ENCODE measurements around the gene GNB1. TPM values are rescaled to one million over a fixed set of nuclear protein-coding genes. Genes with fewer than 3 reads are reported as not detected.
"Not testable (repeated sequence)": the region's sequence is repeated elsewhere in the genome, so short reads cannot be mapped to it uniquely, and the experiment has no call there.

The GNB1 gene
- total RNA-seq, 5 donors from 2014 or later (not counting 1 experiment from before 2014, with no cell fraction given): 208 to 295 (median 261) TPM

- Mint-ChIP-seq H3K27ac (no peak overlapping the region), H3K36me3 (no peaks in the 10 kb centered on the region), H3K27me3 (peaks cover 0 to 4% of the 10 kb centered on the region in 2 donors), H3K4me3 (no peak overlapping the region), H3K9me3 (peaks cover 0 to 6% (median 0%) of the 10 kb centered on the region in 3 donors), H3K4me1 (no peaks in the 10 kb centered on the region)
- ChIA-PET POLR2A (no interaction called here), CTCF (no interaction called here)
- 64% methylated on average over 13 of the region's 15 CpGs for WGBS (ENCODE audit: insufficient coverage)
- no peak overlapping the region for H3K4me3 ChIP-seq (ENCODE audit: control insufficient read depth in 1 of 2, extremely low read depth in 1 of 2, low read length in 1 of 2)
- DNase-seq (no peak), ATAC-seq (replicated peaks in 1 of 4) (no peak)
- no peaks in the 10 kb centered on the region for H3K9me3 ChIP-seq
- no peaks in the 10 kb centered on the region for H3K4me1 ChIP-seq (ENCODE audit: control insufficient read depth in 1 of 2, extremely low read depth in 1 of 2, insufficient read depth in 2 of 2, low read length in 2 of 2)
- H3K27ac ChIP-seq (ENCODE audit: low read length): no peak overlapping the region
- peaks cover 0 to 21% of the 10 kb centered on the region in 2 experiments for H3K27me3 ChIP-seq (replicated peaks in 1 of 2; ENCODE audit: control insufficient read depth in 2 of 2, extremely low read depth in 1 of 2, insufficient read depth in 2 of 2, low read length in 1 of 2)
- H3K36me3 ChIP-seq (ENCODE audit: control insufficient read depth in 2 of 2, extremely low read depth in 1 of 2, insufficient read depth in 1 of 2, low read length in 1 of 2): no peaks in the 10 kb centered on the region
These were observed 46.2 kb upstream of the GNB1 start for GRCh38 chr1:1937061-1937460.

- H3K36me3 ChIP-seq (ENCODE audit: control insufficient read depth in 2 of 2, extremely low read depth in 1 of 2, insufficient read depth in 1 of 2, low read length in 1 of 2); H3K27ac ChIP-seq (ENCODE audit: low read length); H3K9me3 Mint-ChIP-seq; H3K4me3 ChIP-seq (ENCODE audit: control insufficient read depth in 1 of 2, extremely low read depth in 1 of 2, low read length in 1 of 2); H3K27ac Mint-ChIP-seq; ATAC-seq (replicated peaks in 1 of 4); DNase-seq; H3K9me3 ChIP-seq; H3K4me3 Mint-ChIP-seq; H3K36me3 Mint-ChIP-seq; H3K27me3 Mint-ChIP-seq; CTCF ChIA-PET; POLR2A ChIA-PET; H3K4me1 ChIP-seq (ENCODE audit: control insufficient read depth in 1 of 2, extremely low read depth in 1 of 2, insufficient read depth in 2 of 2, low read length in 2 of 2); H3K4me1 Mint-ChIP-seq: not testable (repeated sequence)
- peaks cover 0 to 13% of the 10 kb centered on the region in 2 experiments for H3K27me3 ChIP-seq (replicated peaks in 1 of 2; ENCODE audit: control insufficient read depth in 2 of 2, extremely low read depth in 1 of 2, insufficient read depth in 2 of 2, low read length in 1 of 2)
- WGBS (ENCODE audit: insufficient coverage): 96% methylated on average over 15 of the region's 21 CpGs
These were observed 44.0 kb upstream of the GNB1 start for GRCh38 chr1:1934848-1935247.

- H3K4me1 ChIP-seq (ENCODE audit: control insufficient read depth in 1 of 2, extremely low read depth in 1 of 2, insufficient read depth in 2 of 2, low read length in 2 of 2): no peaks in the 10 kb centered on the region
- H3K4me3 ChIP-seq (ENCODE audit: control insufficient read depth in 1 of 2, extremely low read depth in 1 of 2, low read length in 1 of 2): no peak overlapping the region
- Mint-ChIP-seq H3K9me3 (peaks cover 0 to 6% (median 0%) of the 10 kb centered on the region in 3 donors), H3K27me3 (no peaks in the 10 kb centered on the region), H3K27ac (no peak overlapping the region), H3K4me3 (no peak overlapping the region), H3K36me3 (no peaks in the 10 kb centered on the region), H3K4me1 (no peaks in the 10 kb centered on the region)
- no peak for ATAC-seq (replicated peaks in 1 of 4)
- no peak for DNase-seq
- POLR2A ChIA-PET: no interaction called here
- H3K36me3 ChIP-seq (ENCODE audit: control insufficient read depth in 2 of 2, extremely low read depth in 1 of 2, insufficient read depth in 1 of 2, low read length in 1 of 2): no peaks in the 10 kb centered on the region
- H3K27ac ChIP-seq (ENCODE audit: low read length): no peak overlapping the region
- peaks cover 0 to 3% of the 10 kb centered on the region in 2 experiments for H3K27me3 ChIP-seq (replicated peaks in 1 of 2; ENCODE audit: control insufficient read depth in 2 of 2, extremely low read depth in 1 of 2, insufficient read depth in 2 of 2, low read length in 1 of 2)
- no peaks in the 10 kb centered on the region for H3K9me3 ChIP-seq
- WGBS (ENCODE audit: insufficient coverage): 89% methylated on average over 26 of the region's 38 CpGs
- CTCF ChIA-PET: no interaction called here
These were observed 39.0 kb upstream of the GNB1 start for GRCh38 chr1:1929639-1930545.

DNA sequence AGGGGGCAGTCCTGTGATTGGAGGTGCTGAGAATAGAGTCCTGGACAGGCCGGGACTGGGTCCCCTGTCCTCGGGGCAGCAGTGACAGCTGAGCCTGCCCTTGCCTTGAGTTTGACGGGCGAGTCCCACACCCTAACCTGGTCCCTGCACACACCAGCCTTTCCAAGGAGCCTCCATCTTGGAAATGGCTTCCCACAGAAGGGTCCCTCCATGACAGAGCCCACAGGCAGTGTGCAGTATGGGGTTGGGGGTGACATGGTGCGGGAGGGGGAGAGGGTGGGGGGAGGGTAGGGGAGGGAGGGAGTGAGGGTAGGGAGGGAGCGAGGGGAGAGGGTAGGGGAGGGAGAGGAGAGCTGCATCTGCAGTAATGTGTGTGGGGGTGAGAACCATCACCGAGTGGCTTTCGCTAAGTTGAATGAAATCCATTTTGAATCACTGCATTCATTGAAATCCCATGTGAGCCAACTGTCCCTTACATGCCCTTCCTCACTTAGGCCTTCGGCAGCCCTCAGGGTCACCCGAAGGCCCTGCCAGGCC, 38.3 kb upstream of the GNB1 start:
- H3K4me1 ChIP-seq (ENCODE audit: control insufficient read depth in 1 of 2, extremely low read depth in 1 of 2, insufficient read depth in 2 of 2, low read length in 2 of 2): no peaks in the 10 kb centered on the region
- no peak overlapping the region for H3K4me3 Mint-ChIP-seq
- no peaks in the 10 kb centered on the region for H3K36me3 Mint-ChIP-seq
- no peaks in the 10 kb centered on the region for H3K9me3 ChIP-seq
- no peak for ATAC-seq (replicated peaks in 1 of 4)
- POLR2A ChIA-PET: no interaction called here
- H3K27ac ChIP-seq (ENCODE audit: low read length): no peak overlapping the region
- WGBS (ENCODE audit: insufficient coverage): no CpG with 5 or more reads among the region's 10 CpGs
- peaks cover 0 to 3% (median 0%) of the 10 kb centered on the region in 3 donors for H3K9me3 Mint-ChIP-seq
- H3K27me3 Mint-ChIP-seq: no peaks in the 10 kb centered on the region
- no peak for DNase-seq
- CTCF ChIA-PET: no interaction called here
- no peaks in the 10 kb centered on the region for H3K36me3 ChIP-seq (ENCODE audit: control insufficient read depth in 2 of 2, extremely low read depth in 1 of 2, insufficient read depth in 1 of 2, low read length in 1 of 2)
- H3K4me1 Mint-ChIP-seq: no peaks in the 10 kb centered on the region
- no peak overlapping the region for H3K4me3 ChIP-seq (ENCODE audit: control insufficient read depth in 1 of 2, extremely low read depth in 1 of 2, low read length in 1 of 2)
- H3K27ac Mint-ChIP-seq: no peak overlapping the region
- H3K27me3 ChIP-seq (replicated peaks in 1 of 2; ENCODE audit: control insufficient read depth in 2 of 2, extremely low read depth in 1 of 2, insufficient read depth in 2 of 2, low read length in 1 of 2): peaks cover 0 to 3% of the 10 kb centered on the region in 2 experiments

GRCh38 chr1:1928231-1929101, 37.6 kb upstream of the GNB1 start:
- Histone ChIP-seq H3K27ac (ENCODE audit: low read length) (no peak overlapping the region), H3K27me3 (replicated peaks in 1 of 2; ENCODE audit: control insufficient read depth in 2 of 2, extremely low read depth in 1 of 2, insufficient read depth in 2 of 2, low read length in 1 of 2) (peaks cover 0 to 3% of the 10 kb centered on the region in 2 experiments), H3K9me3 (no peaks in the 10 kb centered on the region), H3K4me3 (ENCODE audit: control insufficient read depth in 1 of 2, extremely low read depth in 1 of 2, low read length in 1 of 2) (no peak overlapping the region), H3K36me3 (ENCODE audit: control insufficient read depth in 2 of 2, extremely low read depth in 1 of 2, insufficient read depth in 1 of 2, low read length in 1 of 2) (no peaks in the 10 kb centered on the region), H3K4me1 (ENCODE audit: control insufficient read depth in 1 of 2, extremely low read depth in 1 of 2, insufficient read depth in 2 of 2, low read length in 2 of 2) (no peaks in the 10 kb centered on the region)
- Mint-ChIP-seq H3K9me3 (no peaks in the 10 kb centered on the region), H3K4me3 (no peak overlapping the region), H3K27me3 (no peaks in the 10 kb centered on the region), H3K4me1 (no peaks in the 10 kb centered on the region), H3K36me3 (no peaks in the 10 kb centered on the region), H3K27ac (no peak overlapping the region)
- ATAC-seq (replicated peaks in 1 of 4) (no peak), DNase-seq (no peak)
- ChIA-PET CTCF (no interaction called here), POLR2A (no interaction called here)
- WGBS (ENCODE audit: insufficient coverage): 79% methylated on average over 22 of the region's 34 CpGs

GRCh38 chr1:1927751-1928150, 36.9 kb upstream of the GNB1 start:
- H3K4me3 Mint-ChIP-seq: no peak overlapping the region

More at GRCh38 chr1:1927751-1928150, 36.9 kb upstream of the GNB1 start:
- ATAC-seq (replicated peaks in 1 of 4) (no peak), DNase-seq (no peak)
- no peaks in the 10 kb centered on the region for H3K4me1 Mint-ChIP-seq
- H3K4me3 ChIP-seq (ENCODE audit: control insufficient read depth in 1 of 2, extremely low read depth in 1 of 2, low read length in 1 of 2): no peak overlapping the region
- POLR2A ChIA-PET: interaction anchor here in 1 of 2 donors (0.5 kb wide), 1 partner anchor 66 kb away, joined by 3 read pairs; no protein-coding TSS in a partner anchor
- no peaks in the 10 kb centered on the region for H3K36me3 Mint-ChIP-seq
- no peaks in the 10 kb centered on the region for H3K9me3 ChIP-seq
- H3K27me3 Mint-ChIP-seq: no peaks in the 10 kb centered on the region
- H3K27ac Mint-ChIP-seq: no peak overlapping the region
- H3K36me3 ChIP-seq (ENCODE audit: control insufficient read depth in 2 of 2, extremely low read depth in 1 of 2, insufficient read depth in 1 of 2, low read length in 1 of 2): no peaks in the 10 kb centered on the region
- no peak overlapping the region for H3K27ac ChIP-seq (ENCODE audit: low read length)
- H3K4me1 ChIP-seq (ENCODE audit: control insufficient read depth in 1 of 2, extremely low read depth in 1 of 2, insufficient read depth in 2 of 2, low read length in 2 of 2): no peaks in the 10 kb centered on the region
- peaks cover 0 to 3% of the 10 kb centered on the region in 2 experiments for H3K27me3 ChIP-seq (replicated peaks in 1 of 2; ENCODE audit: control insufficient read depth in 2 of 2, extremely low read depth in 1 of 2, insufficient read depth in 2 of 2, low read length in 1 of 2)
- 93% methylated on average over 20 of the region's 25 CpGs for WGBS (ENCODE audit: insufficient coverage)
- H3K9me3 Mint-ChIP-seq: no peaks in the 10 kb centered on the region
- CTCF ChIA-PET: no interaction called here

Measured in T-cell (primary cell).